ENCODE data around the gene C1QL4.

Gene C1QL4

DNA sequence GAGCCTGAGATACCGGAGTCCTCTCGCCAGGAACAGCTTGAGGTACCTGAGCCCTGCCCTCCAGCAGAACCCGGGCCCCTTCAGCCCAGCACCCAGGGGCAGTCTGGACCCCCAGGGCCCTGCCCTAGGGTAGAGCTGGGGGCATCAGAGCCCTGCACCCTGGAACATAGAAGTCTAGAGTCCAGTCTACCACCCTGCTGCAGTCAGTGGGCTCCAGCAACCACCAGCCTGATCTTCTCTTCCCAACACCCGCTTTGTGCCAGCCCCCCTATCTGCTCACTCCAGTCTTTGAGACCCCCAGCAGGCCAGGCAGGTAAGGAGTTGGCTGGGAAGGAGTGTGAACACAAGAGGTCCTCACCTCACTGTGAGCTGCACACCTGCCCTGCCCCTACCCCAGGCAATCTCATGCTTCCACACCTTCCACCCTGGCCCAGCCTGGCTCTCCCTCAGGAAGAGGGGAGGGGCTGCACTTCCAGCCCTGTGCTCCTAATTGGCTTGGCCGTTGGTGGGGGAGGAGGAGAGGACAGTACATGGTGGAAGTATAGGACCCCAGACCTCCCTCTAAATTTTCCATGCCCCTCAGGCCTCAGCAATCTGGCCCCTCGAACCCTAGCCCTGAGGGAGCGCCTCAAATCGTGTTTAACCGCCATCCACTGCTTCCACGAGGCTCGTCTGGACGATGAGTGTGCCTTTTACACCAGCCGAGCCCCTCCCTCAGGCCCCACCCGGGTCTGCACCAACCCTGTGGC lies 6.2 kb downstream of the C1QL4 start:
- TF ChIP-seq, protein P1, sequence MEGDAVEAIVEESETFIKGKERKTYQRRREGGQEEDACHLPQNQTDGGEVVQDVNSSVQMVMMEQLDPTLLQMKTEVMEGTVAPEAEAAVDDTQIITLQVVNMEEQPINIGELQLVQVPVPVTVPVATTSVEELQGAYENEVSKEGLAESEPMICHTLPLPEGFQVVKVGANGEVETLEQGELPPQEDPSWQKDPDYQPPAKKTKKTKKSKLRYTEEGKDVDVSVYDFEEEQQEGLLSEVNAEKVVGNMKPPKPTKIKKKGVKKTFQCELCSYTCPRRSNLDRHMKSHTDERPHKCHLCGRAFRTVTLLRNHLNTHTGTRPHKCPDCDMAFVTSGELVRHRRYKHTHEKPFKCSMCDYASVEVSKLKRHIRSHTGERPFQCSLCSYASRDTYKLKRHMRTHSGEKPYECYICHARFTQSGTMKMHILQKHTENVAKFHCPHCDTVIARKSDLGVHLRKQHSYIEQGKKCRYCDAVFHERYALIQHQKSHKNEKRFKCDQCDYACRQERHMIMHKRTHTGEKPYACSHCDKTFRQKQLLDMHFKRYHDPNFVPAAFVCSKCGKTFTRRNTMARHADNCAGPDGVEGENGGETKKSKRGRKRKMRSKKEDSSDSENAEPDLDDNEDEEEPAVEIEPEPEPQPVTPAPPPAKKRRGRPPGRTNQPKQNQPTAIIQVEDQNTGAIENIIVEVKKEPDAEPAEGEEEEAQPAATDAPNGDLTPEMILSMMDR (conservative IDR thresholded peaks at IDR 0.05), result no peak
- peak overlapping the region; percentile 53 for H3K27ac ChIP-seq

DNA sequence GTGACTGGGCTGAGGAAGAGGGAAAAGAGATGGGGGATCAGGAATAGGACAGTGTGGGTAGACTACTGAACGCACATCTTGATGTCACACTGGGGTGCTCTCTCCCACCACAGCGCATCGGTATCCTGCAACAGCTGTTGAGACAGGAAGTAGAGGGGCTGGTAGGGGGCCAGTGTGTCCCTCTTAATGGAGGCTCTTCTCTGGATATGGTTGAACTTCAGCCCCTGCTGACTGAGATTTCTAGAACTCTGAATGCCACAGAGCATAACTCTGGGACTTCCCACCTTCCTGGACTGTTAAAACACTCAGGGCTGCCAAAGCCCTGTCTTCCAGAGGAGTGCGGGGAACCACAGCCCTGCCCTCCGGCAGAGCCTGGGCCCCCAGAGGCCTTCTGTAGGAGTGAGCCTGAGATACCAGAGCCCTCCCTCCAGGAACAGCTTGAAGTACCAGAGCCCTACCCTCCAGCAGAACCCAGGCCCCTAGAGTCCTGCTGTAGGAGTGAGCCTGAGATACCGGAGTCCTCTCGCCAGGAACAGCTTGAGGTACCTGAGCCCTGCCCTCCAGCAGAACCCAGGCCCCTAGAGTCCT lies 6.9 kb downstream of the C1QL4 start:
- peak overlapping the region; percentile 53 for H3K27ac ChIP-seq
- TF ChIP-seq, protein P1 (conservative IDR thresholded peaks at IDR 0.05), result no peak

DNA sequence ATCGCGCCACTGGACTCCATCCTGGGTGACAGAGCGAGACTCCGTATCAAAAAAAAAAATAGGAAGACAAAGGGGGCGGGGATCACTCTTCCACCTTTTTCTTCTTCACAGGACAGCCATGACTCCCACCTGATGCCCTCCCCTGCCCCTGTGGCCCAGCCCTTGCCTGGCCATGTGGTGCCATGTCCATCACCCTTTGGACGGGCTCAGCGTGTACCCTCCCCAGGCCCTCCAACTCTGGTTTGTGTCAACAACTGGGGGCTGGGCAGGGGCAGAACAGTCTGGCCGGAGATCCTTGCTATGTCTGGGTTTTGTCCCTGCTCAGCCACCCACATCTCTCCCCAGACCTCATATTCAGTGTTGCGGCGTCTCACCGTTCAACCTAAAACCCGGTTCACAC lies 8.2 kb downstream of the C1QL4 start:
- TF ChIP-seq, protein P1 (conservative IDR thresholded peaks at IDR 0.05), result no peak
- H3K27ac ChIP-seq, result no peak overlapping the region

DNA sequence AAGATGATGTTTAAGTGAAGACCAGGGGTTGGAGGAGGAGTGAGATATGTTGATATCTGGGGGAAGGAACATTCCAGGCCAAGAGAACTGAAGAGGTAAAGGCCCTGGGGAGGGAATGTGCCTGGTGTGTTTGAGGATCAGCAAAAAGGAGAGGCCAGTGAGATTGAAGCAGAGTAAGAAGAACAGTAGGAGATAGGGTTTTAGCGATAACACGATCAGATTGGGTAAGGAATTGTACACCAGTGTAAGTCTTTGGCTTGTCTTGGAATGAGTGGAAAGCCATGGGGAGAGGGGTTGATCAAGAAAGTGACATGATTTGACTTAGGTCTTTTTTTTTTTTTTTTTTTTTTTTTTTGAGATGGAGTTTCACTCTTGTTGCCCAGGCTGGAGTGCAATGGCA lies 9.1 kb downstream of the C1QL4 start:
- TF ChIP-seq, protein P1 (conservative IDR thresholded peaks at IDR 0.05), result no peak
- no peak overlapping the region for H3K27ac ChIP-seq

DNA sequence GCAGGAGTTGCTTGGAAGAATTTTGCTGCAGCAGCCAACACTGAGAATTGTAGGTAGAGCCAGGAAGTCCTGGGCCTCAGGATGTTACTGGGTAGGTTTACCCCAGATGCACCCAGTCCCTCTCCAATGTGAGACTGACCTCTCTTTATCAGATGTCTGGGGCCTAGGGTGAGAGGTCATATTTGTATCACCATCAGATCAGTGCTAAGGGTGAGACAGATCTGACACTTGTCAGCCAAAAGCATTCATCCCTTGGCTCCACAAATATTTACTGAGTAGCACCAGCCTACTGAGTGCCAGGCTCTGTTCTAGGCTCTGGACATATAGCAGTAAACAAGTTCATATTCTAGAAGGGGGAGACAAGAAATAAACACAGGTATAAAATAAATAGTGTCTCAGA lies 9.6 kb downstream of the C1QL4 start:
- TF ChIP-seq, protein P1 (conservative IDR thresholded peaks at IDR 0.05), result no peak
- no peak overlapping the region for H3K27ac ChIP-seq

DNA sequence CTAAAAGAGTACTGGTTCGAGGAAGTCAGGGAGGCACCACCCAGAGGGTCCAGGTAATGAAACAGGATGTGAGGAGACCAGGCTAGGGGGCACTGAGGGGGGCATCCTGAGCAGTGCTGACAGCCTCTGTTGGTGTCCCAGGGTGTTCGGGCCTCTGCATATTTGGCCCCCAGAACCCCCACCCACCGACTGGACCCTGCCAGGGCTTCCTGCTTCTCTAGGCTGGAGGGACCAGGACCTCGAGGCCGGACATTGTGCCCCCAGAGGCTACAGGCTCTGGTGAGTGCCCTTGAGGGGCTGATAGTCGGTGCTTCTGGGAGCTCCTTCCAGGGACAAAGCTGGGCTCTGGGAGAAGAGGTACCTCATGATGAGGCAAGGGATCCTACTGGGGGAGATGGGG lies 11.4 kb downstream of the C1QL4 start:
- TF ChIP-seq, protein P1 (conservative IDR thresholded peaks at IDR 0.05), result no peak

DNA sequence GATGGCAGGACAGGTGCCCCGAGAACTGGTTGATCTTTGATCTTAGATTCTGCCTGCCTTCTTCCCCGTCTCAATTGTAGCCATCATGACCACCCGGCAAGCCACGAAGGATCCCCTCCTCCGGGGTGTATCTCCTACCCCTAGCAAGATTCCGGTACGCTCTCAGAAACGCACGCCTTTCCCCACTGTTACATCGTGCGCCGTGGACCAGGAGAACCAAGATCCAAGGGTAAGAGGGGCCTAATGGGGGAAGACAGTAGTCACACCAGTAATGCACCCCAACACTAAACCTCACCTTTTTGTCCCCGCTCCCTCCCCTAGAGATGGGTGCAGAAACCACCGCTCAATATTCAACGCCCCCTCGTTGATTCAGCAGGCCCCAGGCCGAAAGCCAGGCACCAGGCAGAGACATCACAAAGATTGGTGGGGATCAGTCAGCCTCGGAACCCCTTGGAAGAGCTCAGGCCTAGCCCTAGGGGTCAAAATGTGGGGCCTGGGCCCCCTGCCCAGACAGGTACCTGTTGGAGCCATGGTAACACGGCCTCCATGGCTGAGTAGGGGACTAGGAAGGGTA lies 13.4 kb downstream of the C1QL4 start:
- TF ChIP-seq, protein P1 (conservative IDR thresholded peaks at IDR 0.05), result no peak

More for the DNA sequence above, 11.4 kb downstream of the C1QL4 start:
- H3K27ac ChIP-seq, result no peak overlapping the region

More for the DNA sequence above, 13.4 kb downstream of the C1QL4 start:
- H3K27ac ChIP-seq, result peak overlapping the region; percentile 78; the same call in 1 of the 2 replicates

All from VCaP (cell line).